ENCODE data around the gene ABCC8.

GRCh38 chr11:17479284-17480214, 2.9 kb upstream of the ABCC8 start:
- no peak for TF ChIP-seq CTCF (IDR thresholded peaks at IDR 0.05)
- TF ChIP-seq POLR2A (IDR thresholded peaks at IDR 0.05): no peak
- no peak for TF ChIP-seq POLR2AphosphoS5 (IDR thresholded peaks at IDR 0.05)
- TF ChIP-seq EP300 (IDR thresholded peaks at IDR 0.05; ENCODE audit: low read depth): no peak

Data from transverse colon (tissue), 4 donors.